GM23338 (cell line): ENCODE measurements around the gene AADAC. TPM values are rescaled to one million over a fixed set of nuclear protein-coding genes. Genes with fewer than 3 reads are reported as not detected.

Experiments used
- ATAC-seq: fragments of 200-7000 bp; cut with Tn5 transposase; 3 replicates; pipeline ENCODE4 v1.9.1; 2020
- DNase-seq: peaks from one replicate; pipeline ENCODE4 v3.0.0-alpha.2; 2015; ENCODE audit warnings: low spot score
- H2AFZ ChIP-seq: fragments of 200-600 bp; sonication (generic); 2 replicates; pipeline ENCODE4 v1.8.0; 2016; ENCODE audit warnings: antibody characterized with exemption, mild to moderate bottlenecking, moderate library complexity
- H3F3A ChIP-seq: fragments of 200-600 bp; sonication (generic); replicated peaks from 2 replicates; pipeline ENCODE4 v1.8.0; 2017; ENCODE audit warnings: antibody characterized with exemption, mixed run types, low read depth
- H3K27ac ChIP-seq: fragments of 200-600 bp; sonication (generic); 2 replicates; pipeline ENCODE4 v1.6.1; 2016; ENCODE audit warnings: low read depth
- H3K27me3 ChIP-seq: fragments of 200-600 bp; sonication (generic); 2 replicates; pipeline ENCODE4 v1.8.0; 2016; ENCODE audit warnings: mild to moderate bottlenecking, mixed run types, moderate library complexity; ENCODE audit not compliant: insufficient read depth
- H3K36me3 ChIP-seq: fragments of 200-600 bp; sonication (generic); 2 replicates; pipeline ENCODE4 v1.8.0; 2016; ENCODE audit warnings: mild to moderate bottlenecking; ENCODE audit not compliant: insufficient read depth
- H3K4me1 ChIP-seq: fragments of 200-600 bp; sonication (generic); 2 replicates; pipeline ENCODE4 v1.8.0; 2016; ENCODE audit warnings: mild to moderate bottlenecking, moderate library complexity; ENCODE audit not compliant: insufficient read depth
- H3K4me2 ChIP-seq: fragments of 200-600 bp; sonication (generic); 2 replicates; pipeline ENCODE4 v1.7.1; 2017; ENCODE audit warnings: mixed run types
- H3K4me3 ChIP-seq: fragments of 200-600 bp; sonication (generic); 2 replicates; pipeline ENCODE4 v1.6.1; 2016; ENCODE audit warnings: mixed run types
- H3K79me2 ChIP-seq: fragments of 200-600 bp; sonication (generic); replicated peaks from 2 replicates; pipeline ENCODE4 v1.8.0; 2017; ENCODE audit warnings: mild to moderate bottlenecking; ENCODE audit not compliant: insufficient read depth
- H3K9me2 ChIP-seq: fragments of 200-600 bp; sonication (generic); 2 replicates; pipeline ENCODE4 v1.8.0; 2017; ENCODE audit not compliant: insufficient read depth
- H4K20me1 ChIP-seq: fragments of 200-600 bp; sonication (generic); replicated peaks from 2 replicates; pipeline ENCODE4 v1.8.0; 2017; ENCODE audit warnings: mild to moderate bottlenecking; ENCODE audit not compliant: insufficient read depth
- H3K27ac Mint-ChIP-seq: 2 replicates; pipeline ENCODE4 v1.8.0; 2020; ENCODE audit warnings: inconsistent platforms, mild to moderate bottlenecking, moderate library complexity, mixed read lengths
- H3K27me3 Mint-ChIP-seq: 3 replicates; pipeline ENCODE4 v1.8.0; 2022; ENCODE audit warnings: low read depth, mild to moderate bottlenecking, moderate library complexity, mixed read lengths, inconsistent platforms; ENCODE audit not compliant: insufficient read depth, poor library complexity
- H3K36me3 Mint-ChIP-seq: 3 replicates; pipeline ENCODE4 v1.8.0; 2021; ENCODE audit warnings: low read depth, mild to moderate bottlenecking, inconsistent platforms, moderate library complexity, mixed read lengths
- H3K4me1 Mint-ChIP-seq: 3 replicates; pipeline ENCODE4 v1.8.0; 2020; ENCODE audit warnings: mild to moderate bottlenecking, inconsistent platforms, mixed read lengths
- H3K4me3 Mint-ChIP-seq: 3 replicates; pipeline ENCODE4 v1.8.0; 2021; ENCODE audit warnings: moderate library complexity, mild to moderate bottlenecking, inconsistent platforms, mixed read lengths
- H3K9me3 Mint-ChIP-seq: 3 replicates; pipeline ENCODE4 v1.8.0; 2020; ENCODE audit warnings: moderate library complexity, mild to moderate bottlenecking, inconsistent platforms, mixed read lengths
- EZH2phosphoT487 ChIP-seq: fragments of 200-600 bp; sonication (generic); IDR thresholded peaks from one replicate; pipeline ENCODE4 v1.8.1; 2018; ENCODE audit warnings: antibody characterized with exemption; ENCODE audit not compliant: unreplicated experiment
- JUNB ChIP-seq: IDR thresholded peaks from one replicate; pipeline ENCODE4 v1.6.1; 2016; ENCODE audit warnings: antibody characterized with exemption; ENCODE audit not compliant: unreplicated experiment
- NANOG ChIP-seq: IDR thresholded peaks from 2 replicates; pipeline ENCODE4 v1.6.1; 2016; ENCODE audit warnings: antibody characterized with exemption, borderline replicate concordance
- POLR2AphosphoS5 ChIP-seq: IDR thresholded peaks from 2 replicates; pipeline ENCODE4 v1.6.1; 2016; ENCODE audit warnings: antibody characterized with exemption, low read depth
- STAT1 ChIP-seq: IDR thresholded peaks from one replicate; pipeline ENCODE4 v1.6.1; 2016; ENCODE audit warnings: antibody characterized with exemption; ENCODE audit not compliant: unreplicated experiment
- ZNF114 ChIP-seq: fragments of 250-450 bp; sonication (Bioruptor Pico); IDR thresholded peaks from 2 replicates; pipeline ENCODE4 v1.5.0; 2020; ENCODE audit warnings: mild to moderate bottlenecking, moderate library complexity
- ZNF331 ChIP-seq: fragments of 250-450 bp; sonication (Bioruptor Pico); IDR thresholded peaks from 2 replicates; pipeline ENCODE4 v1.5.0; 2020; ENCODE audit warnings: low read depth, mild to moderate bottlenecking, moderate library complexity
- polyA plus RNA-seq: library from polyadenylated mRNA; unstranded; fragments of >200 nt; fragmentation: Nextera tagmentation; extraction: Ambion mirVana; gene quantifications from 2 replicates; pipeline ENCODE4 v1.2.1, GENCODE V29; 2016
- total RNA-seq: library from RNA; depleted of rRNA; stranded (reverse); fragments of >200 nt; shearing (Covaris generic); gene quantifications from 2 replicates; pipeline ENCODE4 v1.2.3, GENCODE V29; 2014
- TF ChIP-seq, protein P1 (sequence below), 2 experiments: fragments of 200-600 bp in 1 of 2; sonication (generic) in 1 of 2; conservative IDR thresholded peaks; 2 replicates each; pipeline versions ENCODE4 v1.5.1 to v1.6.1; 2016 to 2017; ENCODE audit warnings: antibody characterized with exemption in 2 of 2, low read depth in 2 of 2, mild to moderate bottlenecking in 2 of 2, moderate library complexity in 1 of 2
- TF ChIP-seq, protein P2 (sequence below): IDR thresholded peaks from 2 replicates; pipeline ENCODE4 v1.6.1; 2016; ENCODE audit warnings: antibody characterized with exemption
- TF ChIP-seq, protein P3 (sequence below): IDR thresholded peaks from one replicate; pipeline ENCODE4 v1.6.1; 2018; ENCODE audit warnings: antibody characterized with exemption; ENCODE audit not compliant: unreplicated experiment

The AADAC gene
- total and polyA plus RNA-seq, 2 experiments from 2014 or later: not detected

DNA sequence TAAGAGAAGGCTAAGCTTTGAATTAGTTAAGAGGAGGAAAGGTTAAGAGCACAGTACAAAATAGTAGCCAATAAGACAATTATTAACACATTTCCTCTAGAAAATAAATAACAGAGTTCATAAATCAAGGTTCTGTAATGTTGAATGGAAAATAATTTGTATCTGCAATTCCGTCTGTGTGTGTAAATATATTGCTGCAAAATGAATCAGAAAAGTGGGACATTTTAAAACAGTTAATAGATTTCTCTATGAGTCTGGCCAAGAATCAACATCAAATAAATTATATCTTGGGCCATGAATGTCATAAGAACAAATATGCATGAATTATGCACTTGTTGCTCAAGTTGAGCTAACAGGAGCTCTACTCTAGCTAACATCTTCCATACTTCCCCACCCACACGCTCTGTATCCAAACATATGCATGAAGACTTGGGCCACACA lies 45.3 kb downstream of the AADAC start (continued):
- TF ChIP-seq JUNB (no peak), ZNF331 (no peak), NANOG (no peak), STAT1 (no peak)

DNA sequence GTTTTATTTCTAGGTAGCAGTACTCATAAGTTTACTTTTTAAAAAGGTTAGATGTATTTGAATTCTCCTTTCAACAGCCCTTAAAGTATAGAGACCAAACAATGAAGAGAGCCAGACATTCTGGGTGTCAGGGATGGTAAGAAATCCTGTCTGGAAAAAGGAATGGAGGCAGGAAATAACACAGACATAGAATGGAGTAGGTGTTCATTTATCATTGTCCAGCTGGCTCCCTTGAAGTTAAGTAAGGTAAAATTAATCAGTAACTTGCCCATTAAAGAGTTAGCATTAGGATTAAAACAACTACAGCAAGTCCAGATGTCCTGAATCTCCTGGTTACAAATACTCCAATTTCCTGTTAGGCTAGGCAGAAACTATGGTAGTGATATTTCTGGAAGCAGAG lies 46.0 kb downstream of the AADAC start:
- no peaks in the 10 kb centered on the region for H3K27me3 Mint-ChIP-seq
- H3K9me3 Mint-ChIP-seq: no peaks in the 10 kb centered on the region
- H2AFZ ChIP-seq: no peak overlapping the region
- H3K27ac ChIP-seq: no peak overlapping the region
- H3K4me1 Mint-ChIP-seq: no peaks in the 10 kb centered on the region
- ATAC-seq: no peak
- H3F3A ChIP-seq: no peaks in the 10 kb centered on the region
- H3K9me2 ChIP-seq: no peaks in the 10 kb centered on the region
- H3K4me1 ChIP-seq: no peaks in the 10 kb centered on the region
- H3K27ac Mint-ChIP-seq: no peak overlapping the region
- no peaks in the 10 kb centered on the region for H3K36me3 ChIP-seq
- no peaks in the 10 kb centered on the region for H4K20me1 ChIP-seq
- H3K27me3 ChIP-seq: no peaks in the 10 kb centered on the region
- no peak for DNase-seq
- no peak overlapping the region for H3K4me3 Mint-ChIP-seq
- no peak overlapping the region for H3K4me3 ChIP-seq
- H3K36me3 Mint-ChIP-seq: no peaks in the 10 kb centered on the region
- H3K79me2 ChIP-seq: no peaks in the 10 kb centered on the region
- TF ChIP-seq, protein P1, sequence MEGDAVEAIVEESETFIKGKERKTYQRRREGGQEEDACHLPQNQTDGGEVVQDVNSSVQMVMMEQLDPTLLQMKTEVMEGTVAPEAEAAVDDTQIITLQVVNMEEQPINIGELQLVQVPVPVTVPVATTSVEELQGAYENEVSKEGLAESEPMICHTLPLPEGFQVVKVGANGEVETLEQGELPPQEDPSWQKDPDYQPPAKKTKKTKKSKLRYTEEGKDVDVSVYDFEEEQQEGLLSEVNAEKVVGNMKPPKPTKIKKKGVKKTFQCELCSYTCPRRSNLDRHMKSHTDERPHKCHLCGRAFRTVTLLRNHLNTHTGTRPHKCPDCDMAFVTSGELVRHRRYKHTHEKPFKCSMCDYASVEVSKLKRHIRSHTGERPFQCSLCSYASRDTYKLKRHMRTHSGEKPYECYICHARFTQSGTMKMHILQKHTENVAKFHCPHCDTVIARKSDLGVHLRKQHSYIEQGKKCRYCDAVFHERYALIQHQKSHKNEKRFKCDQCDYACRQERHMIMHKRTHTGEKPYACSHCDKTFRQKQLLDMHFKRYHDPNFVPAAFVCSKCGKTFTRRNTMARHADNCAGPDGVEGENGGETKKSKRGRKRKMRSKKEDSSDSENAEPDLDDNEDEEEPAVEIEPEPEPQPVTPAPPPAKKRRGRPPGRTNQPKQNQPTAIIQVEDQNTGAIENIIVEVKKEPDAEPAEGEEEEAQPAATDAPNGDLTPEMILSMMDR (conservative IDR thresholded peaks at IDR 0.05; ENCODE audit: low read depth in 2 of 2): no peak
- TF ChIP-seq EZH2phosphoT487 (no peak), POLR2AphosphoS5 (no peak), ZNF114 (no peak), NANOG (no peak), JUNB (no peak)
- TF ChIP-seq, protein P2, sequence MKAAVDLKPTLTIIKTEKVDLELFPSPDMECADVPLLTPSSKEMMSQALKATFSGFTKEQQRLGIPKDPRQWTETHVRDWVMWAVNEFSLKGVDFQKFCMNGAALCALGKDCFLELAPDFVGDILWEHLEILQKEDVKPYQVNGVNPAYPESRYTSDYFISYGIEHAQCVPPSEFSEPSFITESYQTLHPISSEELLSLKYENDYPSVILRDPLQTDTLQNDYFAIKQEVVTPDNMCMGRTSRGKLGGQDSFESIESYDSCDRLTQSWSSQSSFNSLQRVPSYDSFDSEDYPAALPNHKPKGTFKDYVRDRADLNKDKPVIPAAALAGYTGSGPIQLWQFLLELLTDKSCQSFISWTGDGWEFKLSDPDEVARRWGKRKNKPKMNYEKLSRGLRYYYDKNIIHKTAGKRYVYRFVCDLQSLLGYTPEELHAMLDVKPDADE: no peak
- TF ChIP-seq, protein P3, sequence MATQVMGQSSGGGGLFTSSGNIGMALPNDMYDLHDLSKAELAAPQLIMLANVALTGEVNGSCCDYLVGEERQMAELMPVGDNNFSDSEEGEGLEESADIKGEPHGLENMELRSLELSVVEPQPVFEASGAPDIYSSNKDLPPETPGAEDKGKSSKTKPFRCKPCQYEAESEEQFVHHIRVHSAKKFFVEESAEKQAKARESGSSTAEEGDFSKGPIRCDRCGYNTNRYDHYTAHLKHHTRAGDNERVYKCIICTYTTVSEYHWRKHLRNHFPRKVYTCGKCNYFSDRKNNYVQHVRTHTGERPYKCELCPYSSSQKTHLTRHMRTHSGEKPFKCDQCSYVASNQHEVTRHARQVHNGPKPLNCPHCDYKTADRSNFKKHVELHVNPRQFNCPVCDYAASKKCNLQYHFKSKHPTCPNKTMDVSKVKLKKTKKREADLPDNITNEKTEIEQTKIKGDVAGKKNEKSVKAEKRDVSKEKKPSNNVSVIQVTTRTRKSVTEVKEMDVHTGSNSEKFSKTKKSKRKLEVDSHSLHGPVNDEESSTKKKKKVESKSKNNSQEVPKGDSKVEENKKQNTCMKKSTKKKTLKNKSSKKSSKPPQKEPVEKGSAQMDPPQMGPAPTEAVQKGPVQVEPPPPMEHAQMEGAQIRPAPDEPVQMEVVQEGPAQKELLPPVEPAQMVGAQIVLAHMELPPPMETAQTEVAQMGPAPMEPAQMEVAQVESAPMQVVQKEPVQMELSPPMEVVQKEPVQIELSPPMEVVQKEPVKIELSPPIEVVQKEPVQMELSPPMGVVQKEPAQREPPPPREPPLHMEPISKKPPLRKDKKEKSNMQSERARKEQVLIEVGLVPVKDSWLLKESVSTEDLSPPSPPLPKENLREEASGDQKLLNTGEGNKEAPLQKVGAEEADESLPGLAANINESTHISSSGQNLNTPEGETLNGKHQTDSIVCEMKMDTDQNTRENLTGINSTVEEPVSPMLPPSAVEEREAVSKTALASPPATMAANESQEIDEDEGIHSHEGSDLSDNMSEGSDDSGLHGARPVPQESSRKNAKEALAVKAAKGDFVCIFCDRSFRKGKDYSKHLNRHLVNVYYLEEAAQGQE: no peak
- H3K4me2 ChIP-seq: no peak overlapping the region
